Measurements from ENCODE around the gene COG4.
"Not testable (repeated sequence)": the region's sequence is repeated elsewhere in the genome, so short reads cannot be mapped to it uniquely, and the experiment has no call there.

The COG4 gene

GRCh38 chr16:70526403-70526802, 3.0 kb upstream of the COG4 start:
- DNase-seq, result no peak

- not testable (repeated sequence) for DNase-seq
Measured at GRCh38 chr16:70524399-70524825, 1.1 kb upstream of the COG4 start.

- no peak for DNase-seq
Measured at GRCh38 chr16:70523743-70524398, 517 bp upstream of the COG4 start, which contains the start of gene SF3B3. Gene SF3B3 (plus strand): TSS chr16:70523816. CDS start chr16:70526657, 2,841 bp downstream.

DNA sequence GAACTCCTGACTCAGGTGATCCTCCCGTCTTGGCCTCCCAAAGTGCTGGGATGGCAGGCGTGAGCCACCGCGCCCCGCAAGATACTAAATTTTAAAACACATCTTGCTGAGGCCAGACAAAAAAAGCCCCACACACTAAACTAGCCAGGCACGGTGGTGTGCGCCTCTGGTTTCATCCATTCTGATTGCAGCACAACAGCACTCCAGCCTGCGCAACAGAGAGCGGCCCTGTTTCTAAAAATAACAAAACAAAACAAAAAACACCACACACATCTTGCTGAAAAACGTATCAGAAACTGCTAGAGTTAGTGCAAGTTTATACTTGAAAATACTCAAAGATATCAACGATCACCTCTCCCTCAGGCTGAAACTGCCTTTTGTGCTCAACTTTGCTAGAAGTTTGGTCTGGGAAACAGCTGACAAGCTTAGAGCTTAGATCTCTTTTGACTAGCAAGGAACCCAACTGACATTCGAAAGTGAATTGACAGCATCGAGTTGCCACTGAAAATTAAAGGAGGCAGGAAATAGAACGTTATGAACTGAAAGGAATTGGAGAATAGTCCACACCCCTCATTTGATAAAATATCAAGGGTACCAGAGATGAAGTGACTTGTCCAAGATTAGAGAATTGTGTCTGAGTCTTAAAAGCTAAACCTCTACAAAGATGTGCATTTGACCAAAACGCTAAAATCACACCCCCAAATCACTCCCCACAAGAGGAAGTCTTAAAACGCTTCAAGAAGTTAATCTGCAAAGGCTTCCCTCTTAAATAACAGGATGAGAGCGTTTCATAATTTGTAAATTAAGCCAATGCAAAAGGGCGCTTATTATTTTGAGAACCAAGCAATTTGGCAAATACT, 908 bp downstream of the COG4 start:
- DNase-seq, result no peak

DNA sequence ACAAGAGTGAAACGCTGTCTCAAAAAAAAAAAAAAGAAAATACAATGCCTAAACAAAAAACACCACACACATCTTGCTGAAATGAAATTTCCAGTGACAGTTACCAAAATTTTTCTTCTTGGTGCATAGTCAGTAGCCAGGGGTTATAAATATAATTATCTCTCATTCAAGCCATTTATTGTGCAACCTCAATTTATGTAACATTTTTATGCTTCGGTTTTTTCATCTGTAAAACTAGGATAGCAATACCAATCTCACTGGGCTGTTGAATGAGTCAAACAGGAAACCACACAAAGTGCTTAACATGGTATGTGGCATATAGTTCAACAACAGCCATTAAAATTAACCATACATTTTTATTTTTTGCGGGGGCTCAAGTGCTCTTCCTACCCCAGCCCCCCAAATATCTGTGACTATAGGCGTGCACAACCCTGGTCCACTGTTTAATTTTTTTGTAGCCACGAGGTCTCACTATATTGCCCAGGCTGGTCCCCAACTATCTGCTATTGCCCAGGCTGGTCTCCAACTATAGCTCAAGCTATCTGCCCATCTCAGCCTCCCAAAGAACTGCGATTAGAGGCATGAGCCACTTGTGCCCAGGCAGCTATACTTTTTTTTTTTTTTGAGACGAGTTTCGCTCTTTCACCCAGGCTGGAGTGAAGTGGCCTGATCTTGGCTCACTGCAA, 2.6 kb downstream of the COG4 start:
- no peak for DNase-seq

- no peak for DNase-seq
Measured at GRCh38 chr16:70512456-70512855, 10.9 kb downstream of the COG4 start.

GRCh38 chr16:70511833-70512232, 11.5 kb downstream of the COG4 start:
- no peak for DNase-seq

- no peak for DNase-seq
Measured at GRCh38 chr16:70510216-70510615, 13.1 kb downstream of the COG4 start.

GRCh38 chr16:70508752-70509151, 14.6 kb downstream of the COG4 start:
- DNase-seq, result no peak

DNA sequence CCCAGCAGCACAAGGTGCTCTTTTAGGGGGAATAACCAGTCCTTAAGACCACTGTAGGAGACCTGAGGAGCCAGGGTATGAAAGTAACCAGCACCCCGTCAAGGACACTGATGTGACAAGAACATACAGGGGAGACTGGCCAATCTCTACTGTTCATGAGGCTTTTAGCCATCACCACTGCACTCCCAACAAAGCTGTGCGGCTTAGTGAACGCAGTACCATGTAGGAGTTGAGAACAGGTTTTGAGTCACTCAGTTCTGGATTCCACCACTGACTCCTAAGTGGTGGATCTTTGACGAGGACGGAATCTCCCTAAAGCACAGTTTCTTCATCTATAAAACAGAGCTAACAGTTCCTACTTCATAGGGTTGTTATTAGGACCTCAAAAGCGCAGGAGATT, 26.8 kb downstream of the COG4 start:
- no peak for DNase-seq

GRCh38 chr16:70495425-70496182, 27.8 kb downstream of the COG4 start:
- DNase-seq, result no peak

DNA sequence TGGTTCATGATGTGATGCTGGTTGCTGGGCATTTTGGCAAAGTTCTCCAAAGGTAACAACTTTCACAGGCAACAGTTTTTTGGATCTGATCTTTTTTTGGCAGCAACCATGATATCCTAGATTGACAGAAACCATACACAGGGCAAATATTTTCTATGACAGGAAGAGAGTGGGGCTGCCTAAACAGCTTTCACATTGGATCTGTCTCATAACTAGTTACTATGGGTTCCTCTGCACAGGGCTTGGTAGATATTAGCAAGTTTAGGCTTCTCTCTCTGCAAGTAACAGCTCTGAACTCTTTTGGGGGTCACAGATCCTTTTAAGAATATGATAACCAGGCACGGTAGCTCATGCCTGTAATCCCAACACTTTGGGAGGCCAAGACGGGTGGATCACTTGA, 28.6 kb downstream of the COG4 start:
- DNase-seq, result no peak

DNA sequence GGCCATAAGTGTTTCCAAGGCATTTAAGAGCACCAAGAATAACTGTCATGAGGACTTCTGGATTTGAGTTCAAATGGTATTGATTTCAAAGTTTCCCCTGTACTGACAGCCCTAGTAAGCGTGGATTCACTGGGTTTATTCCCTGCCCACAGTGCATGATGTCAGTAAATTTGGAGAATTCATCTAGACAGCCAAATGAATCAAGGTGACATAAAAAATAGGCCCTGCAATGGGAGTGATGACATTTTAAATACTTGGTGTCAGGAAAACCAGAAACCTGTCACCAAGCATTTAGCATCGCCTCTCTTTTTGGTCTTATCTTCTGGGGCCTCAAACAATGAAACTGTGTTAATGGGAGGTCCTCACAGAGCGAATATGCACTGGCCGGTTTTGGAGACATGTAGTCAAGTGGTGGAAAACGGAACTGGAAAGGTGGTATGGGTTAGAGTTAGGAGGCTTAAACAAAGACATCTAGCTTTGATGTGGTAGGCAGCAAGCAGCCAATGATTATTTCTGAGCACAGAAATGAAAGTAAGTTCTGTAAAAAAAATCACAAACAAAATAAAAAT, 29.1 kb downstream of the COG4 start:
- DNase-seq, result no peak

- no peak for DNase-seq
Measured at GRCh38 chr16:70493802-70494201, 29.6 kb downstream of the COG4 start.

DNA sequence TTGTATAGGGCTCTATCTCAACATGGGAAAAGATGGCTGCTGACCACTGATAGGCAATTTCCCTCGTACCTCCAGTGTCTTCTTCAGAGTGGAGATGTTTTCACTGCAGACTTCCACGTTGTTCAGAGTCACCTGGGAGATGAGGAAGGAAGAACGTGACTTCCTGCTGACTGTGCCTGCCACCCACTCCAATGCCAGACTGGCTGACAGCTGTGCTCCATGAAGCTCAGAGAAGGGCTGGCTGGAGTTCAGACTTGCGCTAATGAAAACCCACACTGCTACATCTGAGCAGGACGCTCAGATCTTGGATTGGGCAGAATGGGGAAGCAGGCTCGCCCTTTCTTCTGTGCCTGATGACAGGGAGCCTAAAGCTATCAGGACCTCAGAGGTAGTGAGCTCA, 33.1 kb downstream of the COG4 start:
- no peak for DNase-seq

DNA sequence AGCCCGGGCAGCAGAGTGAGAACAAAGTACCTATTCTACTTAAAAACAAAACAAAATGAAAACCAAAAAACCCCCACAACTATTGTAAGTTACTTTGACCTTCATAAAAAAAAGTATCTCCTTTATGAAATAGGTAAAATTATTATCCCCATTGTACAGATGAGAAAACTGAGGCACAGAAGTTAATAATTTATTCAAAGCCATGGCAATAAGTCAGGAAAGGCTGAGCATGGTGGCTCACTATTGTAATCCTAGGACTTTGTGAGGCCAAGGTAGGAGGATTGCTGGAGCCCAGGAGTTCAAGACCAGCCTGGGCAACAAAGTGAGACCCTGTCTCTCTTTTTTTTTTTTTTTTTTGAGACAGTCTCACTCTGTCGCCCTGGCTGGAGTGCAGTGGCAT, 38.5 kb downstream of the COG4 start:
- no peak for DNase-seq

DNA sequence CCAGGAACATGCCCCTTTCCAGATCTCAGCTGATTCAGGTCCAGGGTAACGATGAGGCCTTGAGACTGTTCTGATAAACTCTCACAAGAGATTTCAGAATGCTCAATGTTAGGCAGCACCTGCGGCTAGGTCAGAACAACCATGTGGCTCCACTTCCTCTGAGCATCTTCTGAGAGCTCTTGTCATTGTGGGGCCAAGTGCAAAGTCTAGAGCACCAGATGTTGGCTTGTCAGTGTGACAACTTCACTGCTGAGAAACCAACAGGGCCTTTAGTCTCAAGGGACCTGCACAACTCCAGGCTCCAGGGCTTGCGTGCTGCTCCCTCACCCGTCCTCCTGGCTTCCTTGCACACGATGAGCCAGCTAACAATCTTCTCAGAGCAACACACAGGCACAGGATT, 39.9 kb downstream of the COG4 start:
- DNase-seq, result no peak

DNA sequence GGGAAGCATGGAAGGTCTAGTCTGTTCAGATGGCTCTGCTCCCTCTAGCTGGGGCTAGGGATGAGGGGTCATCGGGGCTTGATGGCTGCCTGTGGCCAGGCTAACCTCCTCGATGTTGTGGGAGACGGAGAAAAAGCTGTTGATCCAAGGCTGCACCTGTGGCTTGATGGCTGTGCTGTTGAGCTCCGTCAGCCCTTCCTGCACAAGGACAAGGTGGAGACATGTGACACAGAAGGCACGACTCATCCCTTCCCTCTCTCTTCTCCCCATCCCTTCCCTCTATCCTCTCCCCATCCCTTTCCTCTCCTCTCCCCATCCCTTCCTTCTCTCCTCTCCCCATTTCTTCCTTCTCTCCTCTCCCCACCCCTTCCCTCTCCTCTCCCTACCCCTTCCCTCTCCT, 40.7 kb downstream of the COG4 start:
- DNase-seq, result no peak

- no peak for DNase-seq
Measured at GRCh38 chr16:70481929-70482536, 41.3 kb downstream of the COG4 start.

GRCh38 chr16:70480127-70481105, 42.9 kb downstream of the COG4 start:
- DNase-seq, result no peak

DNA sequence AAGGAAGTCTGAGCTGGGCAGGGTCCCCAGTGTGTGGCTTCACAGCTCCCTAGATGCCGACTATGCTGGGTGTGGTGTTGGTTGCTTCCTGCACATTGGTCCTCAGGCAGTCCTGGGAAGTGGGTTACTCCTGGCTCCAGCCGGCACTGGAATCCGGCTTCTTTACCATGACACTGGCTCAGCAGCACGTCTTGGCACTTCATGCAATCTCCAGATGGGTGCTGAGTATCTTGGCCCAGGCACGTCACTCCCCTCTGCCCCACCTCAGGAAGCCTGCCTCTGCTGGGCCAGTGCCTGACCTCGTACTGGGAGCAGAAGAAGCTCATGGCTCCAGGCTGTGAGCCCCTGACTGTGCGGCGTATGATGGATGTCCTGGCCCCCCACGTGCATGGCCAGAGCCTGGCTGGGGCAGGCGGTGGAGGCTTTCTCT, 44.4 kb downstream of the COG4 start:
- DNase-seq, result no peak
